Mesendoderm (in vitro differentiated cells): Measurements from ENCODE around the gene DLGAP3.

Experiments
- DNase-seq: peaks from one replicate; pipeline ENCODE4 v3.0.0; 2013
- H2AK5ac ChIP-seq: 2 replicates; pipeline ENCODE4 v1.6.1; 2013; ENCODE audit warnings: low read length, inconsistent platforms
- H2BK120ac ChIP-seq: 2 replicates; pipeline ENCODE4 v1.6.1; 2013; ENCODE audit warnings: low read depth, mild to moderate bottlenecking, low read length, moderate library complexity, mixed read lengths
- H2BK15ac ChIP-seq: replicated peaks from 2 replicates; pipeline ENCODE4 v1.6.1; 2013; ENCODE audit warnings: low read depth, mild to moderate bottlenecking, moderate library complexity
- H2BK5ac ChIP-seq: 2 replicates; pipeline ENCODE4 v1.6.1; 2013; ENCODE audit warnings: low read length, inconsistent platforms
- H3K18ac ChIP-seq: 2 replicates; pipeline ENCODE4 v1.6.1; 2013; ENCODE audit warnings: mild to moderate bottlenecking, low read length, mixed read lengths
- H3K23ac ChIP-seq: one replicate; pipeline ENCODE4 v1.6.1; 2013; ENCODE audit warnings: low read length
- H3K27ac ChIP-seq: 2 replicates; pipeline ENCODE4 v1.5.1; 2013; ENCODE audit warnings: low read depth, mild to moderate bottlenecking, inconsistent platforms, low read length, moderate library complexity
- H3K27me3 ChIP-seq: 2 replicates; pipeline ENCODE4 v1.6.1; 2013; ENCODE audit warnings: low read length, control low read depth, mild to moderate bottlenecking, inconsistent platforms; ENCODE audit not compliant: insufficient read depth, poor library complexity
- H3K36me3 ChIP-seq: 2 replicates; pipeline ENCODE4 v1.6.1; 2013; ENCODE audit warnings: low read length, inconsistent platforms; ENCODE audit not compliant: control insufficient read depth, insufficient read depth
- H3K4ac ChIP-seq: one replicate; pipeline ENCODE4 v1.6.1; 2013; ENCODE audit warnings: low read depth, mild to moderate bottlenecking, low read length, moderate library complexity
- H3K4me1 ChIP-seq: 2 replicates; pipeline ENCODE4 v1.6.1; 2013; ENCODE audit warnings: low read depth, low read length, inconsistent platforms; ENCODE audit not compliant: control insufficient read depth
- H3K4me2 ChIP-seq: 2 replicates; pipeline ENCODE4 v1.6.1; 2013; ENCODE audit warnings: low read length
- H3K4me3 ChIP-seq: 2 replicates; pipeline ENCODE4 v1.5.1; 2013; ENCODE audit warnings: mild to moderate bottlenecking, low read length
- H3K56ac ChIP-seq: one replicate; pipeline ENCODE4 v1.6.1; 2013; ENCODE audit warnings: low read length
- H3K79me1 ChIP-seq: 2 replicates; pipeline ENCODE4 v1.6.1; 2013; ENCODE audit warnings: low read length, inconsistent platforms
- H3K79me2 ChIP-seq: 2 replicates; pipeline ENCODE4 v1.6.1; 2013; ENCODE audit warnings: mild to moderate bottlenecking, low read length; ENCODE audit not compliant: control insufficient read depth, insufficient read depth
- H3K9ac ChIP-seq: 2 replicates; pipeline ENCODE4 v1.6.1; 2013; ENCODE audit warnings: low read length, inconsistent platforms
- H4K5ac ChIP-seq: one replicate; pipeline ENCODE4 v1.6.1; 2013; ENCODE audit warnings: low read length
- H4K8ac ChIP-seq: one replicate; pipeline ENCODE4 v1.6.1; 2013; ENCODE audit warnings: low read depth, mild to moderate bottlenecking, control low read depth, low read length, moderate library complexity
- WGBS: extraction: QIAGEN DNeasy Blood & Tissue Kit; methylation state at CpG from one replicate; pipeline ENCODE4 v1.1.7; 2013; ENCODE audit warnings: low lambda C conversion rate, missing lambda C conversion rate; ENCODE audit not compliant: insufficient coverage; ENCODE audit errors: extremely low coverage; 5-methylcytosine and 5-hydroxymethylcytosine counted together

DLGAP3 gene

GRCh38 chr1:34816778-34817177 lies 112.7 kb downstream of the DLGAP3 start:
- no peak for DNase-seq
- no peak overlapping the region for H4K5ac ChIP-seq
- no peak overlapping the region for H3K27ac ChIP-seq
- H4K8ac ChIP-seq = no peak overlapping the region
- no peak overlapping the region for H3K4me3 ChIP-seq
- no peak overlapping the region for H3K4ac ChIP-seq
- no peak overlapping the region for H3K9ac ChIP-seq
- H3K27me3 ChIP-seq = no peaks in the 10 kb centered on the region
- no peak overlapping the region for H3K56ac ChIP-seq
- no peak overlapping the region for H2BK15ac ChIP-seq
- no peaks in the 10 kb centered on the region for H3K79me1 ChIP-seq
- no peaks in the 10 kb centered on the region for H3K79me2 ChIP-seq
- H3K4me2 ChIP-seq = no peak overlapping the region
- H2AK5ac ChIP-seq = no peak overlapping the region
- H3K36me3 ChIP-seq = no peaks in the 10 kb centered on the region
- no CpG with 5 or more reads among the region's 3 CpGs for WGBS
- H3K23ac ChIP-seq = no peak overlapping the region
- H2BK120ac ChIP-seq = no peak overlapping the region
- H2BK5ac ChIP-seq = no peak overlapping the region
- H3K18ac ChIP-seq = no peak overlapping the region
- H3K4me1 ChIP-seq = no peaks in the 10 kb centered on the region

GRCh38 chr1:34816332-34816731 lies 113.1 kb downstream of the DLGAP3 start:
- DNase-seq = no peak
- no peaks in the 10 kb centered on the region for H3K79me2 ChIP-seq
- no peak overlapping the region for H2AK5ac ChIP-seq
- no peak overlapping the region for H3K4ac ChIP-seq
- H4K5ac ChIP-seq = no peak overlapping the region
- no peak overlapping the region for H2BK120ac ChIP-seq
- H3K4me2 ChIP-seq = no peak overlapping the region
- H3K4me1 ChIP-seq = no peaks in the 10 kb centered on the region
- H3K4me3 ChIP-seq = no peak overlapping the region
- H4K8ac ChIP-seq = no peak overlapping the region
- no peak overlapping the region for H3K18ac ChIP-seq
- H3K27ac ChIP-seq = no peak overlapping the region
- no peak overlapping the region for H2BK5ac ChIP-seq
- no peaks in the 10 kb centered on the region for H3K27me3 ChIP-seq
- H3K56ac ChIP-seq = no peak overlapping the region
- H3K36me3 ChIP-seq = no peaks in the 10 kb centered on the region
- no peak overlapping the region for H3K9ac ChIP-seq
- no peaks in the 10 kb centered on the region for H3K79me1 ChIP-seq
- H3K23ac ChIP-seq = no peak overlapping the region
- no peak overlapping the region for H2BK15ac ChIP-seq
